Fibroblast of villous mesenchyme (primary cell): Measurements from ENCODE around the gene HS2ST1. TPM values are rescaled to one million over a fixed set of nuclear protein-coding genes. Genes with fewer than 3 reads are reported as not detected.

Experiments
- DNase-seq: peaks from one replicate; pipeline ENCODE4 v3.0.0-alpha.2; 2010; ENCODE audit warnings: low read depth
- H3K4me3 ChIP-seq: 2 replicates; pipeline ENCODE4 v1.5.1; 2011; ENCODE audit warnings: low read depth, mild to moderate bottlenecking, low read length
- total RNA-seq: library from RNA; depleted of rRNA; stranded (reverse); fragments of >200 nt; gene quantifications from 2 replicates; pipeline ENCODE4 v1.2.3, GENCODE V29; 2012
- TF ChIP-seq, protein P1 (sequence below): IDR thresholded peaks from 2 replicates; pipeline ENCODE4 v1.5.1; 2012; ENCODE audit warnings: low read depth, mild to moderate bottlenecking, low read length; ENCODE audit not compliant: insufficient read depth

The HS2ST1 gene
- total RNA-seq, 1 donor: 18.6 TPM

GRCh38 chr1:87149241-87150041 lies 235.0 kb downstream of the HS2ST1 start:
- DNase-seq: peak; percentile 68
- TF ChIP-seq, protein P1, sequence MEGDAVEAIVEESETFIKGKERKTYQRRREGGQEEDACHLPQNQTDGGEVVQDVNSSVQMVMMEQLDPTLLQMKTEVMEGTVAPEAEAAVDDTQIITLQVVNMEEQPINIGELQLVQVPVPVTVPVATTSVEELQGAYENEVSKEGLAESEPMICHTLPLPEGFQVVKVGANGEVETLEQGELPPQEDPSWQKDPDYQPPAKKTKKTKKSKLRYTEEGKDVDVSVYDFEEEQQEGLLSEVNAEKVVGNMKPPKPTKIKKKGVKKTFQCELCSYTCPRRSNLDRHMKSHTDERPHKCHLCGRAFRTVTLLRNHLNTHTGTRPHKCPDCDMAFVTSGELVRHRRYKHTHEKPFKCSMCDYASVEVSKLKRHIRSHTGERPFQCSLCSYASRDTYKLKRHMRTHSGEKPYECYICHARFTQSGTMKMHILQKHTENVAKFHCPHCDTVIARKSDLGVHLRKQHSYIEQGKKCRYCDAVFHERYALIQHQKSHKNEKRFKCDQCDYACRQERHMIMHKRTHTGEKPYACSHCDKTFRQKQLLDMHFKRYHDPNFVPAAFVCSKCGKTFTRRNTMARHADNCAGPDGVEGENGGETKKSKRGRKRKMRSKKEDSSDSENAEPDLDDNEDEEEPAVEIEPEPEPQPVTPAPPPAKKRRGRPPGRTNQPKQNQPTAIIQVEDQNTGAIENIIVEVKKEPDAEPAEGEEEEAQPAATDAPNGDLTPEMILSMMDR: no peak
- no peak overlapping the region for H3K4me3 ChIP-seq

- DNase-seq: no peak
- no peak overlapping the region for H3K4me3 ChIP-seq
- TF ChIP-seq, protein P1: no peak
Observed at GRCh38 chr1:87150143-87150542, 235.7 kb downstream of the HS2ST1 start.

GRCh38 chr1:87151500-87152421 lies 237.3 kb downstream of the HS2ST1 start:
- peak overlapping the region; percentile 44 for H3K4me3 ChIP-seq
- peak; percentile 76 for DNase-seq
- TF ChIP-seq, protein P1: peak; percentile 48

GRCh38 chr1:87154384-87154783 lies 239.9 kb downstream of the HS2ST1 start:
- TF ChIP-seq, protein P1: no peak
- no peak overlapping the region for H3K4me3 ChIP-seq
- no peak for DNase-seq

- TF ChIP-seq, protein P1: no peak
- H3K4me3 ChIP-seq: no peak overlapping the region
- no peak for DNase-seq
Observed at GRCh38 chr1:87155170-87155569, 240.7 kb downstream of the HS2ST1 start.

- TF ChIP-seq, protein P1: no peak
- no peak for DNase-seq
- H3K4me3 ChIP-seq: no peak overlapping the region
Observed at GRCh38 chr1:87155648-87156047, 241.2 kb downstream of the HS2ST1 start.
